ENCODE data around the gene PEAK3. TPM values are rescaled to one million over a fixed set of nuclear protein-coding genes. Genes with fewer than 3 reads are reported as not detected.

The PEAK3 gene
- total RNA-seq, 2 donors from 2014 or later: 0.27 to 0.80 TPM

DNA sequence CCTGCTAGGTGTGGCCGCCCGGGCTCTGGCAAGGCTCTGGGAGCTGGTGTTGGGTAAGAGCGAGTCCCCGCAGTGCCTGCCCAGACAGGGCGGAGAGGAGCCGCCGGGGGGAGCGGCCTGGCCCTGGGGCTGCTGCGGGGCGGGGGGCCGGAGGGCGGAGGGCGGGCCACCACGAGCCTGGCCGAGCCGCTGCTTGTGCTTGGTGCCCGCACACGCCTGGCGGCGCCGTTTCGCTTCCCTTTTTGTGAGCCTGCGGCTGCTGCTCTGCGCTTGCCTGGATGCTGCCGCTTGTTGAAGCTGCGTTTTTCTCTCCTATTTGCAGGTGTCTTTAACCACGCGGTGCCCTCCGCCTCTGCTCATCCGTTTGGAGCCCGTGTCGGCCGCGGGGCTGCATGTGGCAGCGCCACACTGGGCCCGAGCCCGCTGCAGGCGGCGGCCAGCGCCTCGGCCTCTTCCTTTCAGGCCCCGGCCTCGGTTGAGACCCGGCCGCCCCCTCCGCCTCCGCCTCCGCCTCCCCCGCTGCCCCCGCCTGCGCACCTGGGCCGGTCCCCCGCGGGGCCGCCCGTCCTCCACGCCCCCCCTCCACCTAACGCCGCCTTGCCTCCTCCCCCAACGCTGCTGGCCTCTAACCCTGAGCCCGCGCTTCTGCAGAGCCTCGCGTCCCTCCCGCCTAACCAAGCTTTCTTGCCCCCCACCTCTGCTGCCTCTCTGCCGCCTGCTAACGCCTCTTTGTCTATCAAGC is 54.4 kb downstream of the PEAK3 start:
- 63% methylated on average over 67 of the region's 67 CpGs for WGBS
- H3K4me1 ChIP-seq (replicated peaks): no peaks in the 10 kb centered on the region
- intact Hi-C loops (cut with DNase I): no loop called here
- peaks cover 6 to 17% of the 10 kb centered on the region in 2 donors for H3K36me3 ChIP-seq
- TF ChIP-seq POLR2AphosphoS5 (IDR thresholded peaks at IDR 0.05) (no peak), POLR2A (IDR thresholded peaks at IDR 0.05) (no peak)
- TF ChIP-seq, protein P1, sequence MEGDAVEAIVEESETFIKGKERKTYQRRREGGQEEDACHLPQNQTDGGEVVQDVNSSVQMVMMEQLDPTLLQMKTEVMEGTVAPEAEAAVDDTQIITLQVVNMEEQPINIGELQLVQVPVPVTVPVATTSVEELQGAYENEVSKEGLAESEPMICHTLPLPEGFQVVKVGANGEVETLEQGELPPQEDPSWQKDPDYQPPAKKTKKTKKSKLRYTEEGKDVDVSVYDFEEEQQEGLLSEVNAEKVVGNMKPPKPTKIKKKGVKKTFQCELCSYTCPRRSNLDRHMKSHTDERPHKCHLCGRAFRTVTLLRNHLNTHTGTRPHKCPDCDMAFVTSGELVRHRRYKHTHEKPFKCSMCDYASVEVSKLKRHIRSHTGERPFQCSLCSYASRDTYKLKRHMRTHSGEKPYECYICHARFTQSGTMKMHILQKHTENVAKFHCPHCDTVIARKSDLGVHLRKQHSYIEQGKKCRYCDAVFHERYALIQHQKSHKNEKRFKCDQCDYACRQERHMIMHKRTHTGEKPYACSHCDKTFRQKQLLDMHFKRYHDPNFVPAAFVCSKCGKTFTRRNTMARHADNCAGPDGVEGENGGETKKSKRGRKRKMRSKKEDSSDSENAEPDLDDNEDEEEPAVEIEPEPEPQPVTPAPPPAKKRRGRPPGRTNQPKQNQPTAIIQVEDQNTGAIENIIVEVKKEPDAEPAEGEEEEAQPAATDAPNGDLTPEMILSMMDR (IDR thresholded peaks at IDR 0.05): peak in 1 of 4 experiments; percentile 8
- DNase-seq (ENCODE audit: low spot score): peak; percentile 54
- H3K27me3 ChIP-seq (replicated peaks; ENCODE audit: insufficient read depth): no peaks in the 10 kb centered on the region
- no peak overlapping the region for H3K4me3 ChIP-seq
- H3K9me3 ChIP-seq: no peaks in the 10 kb centered on the region
- H3K27ac ChIP-seq: no peak overlapping the region

DNA sequence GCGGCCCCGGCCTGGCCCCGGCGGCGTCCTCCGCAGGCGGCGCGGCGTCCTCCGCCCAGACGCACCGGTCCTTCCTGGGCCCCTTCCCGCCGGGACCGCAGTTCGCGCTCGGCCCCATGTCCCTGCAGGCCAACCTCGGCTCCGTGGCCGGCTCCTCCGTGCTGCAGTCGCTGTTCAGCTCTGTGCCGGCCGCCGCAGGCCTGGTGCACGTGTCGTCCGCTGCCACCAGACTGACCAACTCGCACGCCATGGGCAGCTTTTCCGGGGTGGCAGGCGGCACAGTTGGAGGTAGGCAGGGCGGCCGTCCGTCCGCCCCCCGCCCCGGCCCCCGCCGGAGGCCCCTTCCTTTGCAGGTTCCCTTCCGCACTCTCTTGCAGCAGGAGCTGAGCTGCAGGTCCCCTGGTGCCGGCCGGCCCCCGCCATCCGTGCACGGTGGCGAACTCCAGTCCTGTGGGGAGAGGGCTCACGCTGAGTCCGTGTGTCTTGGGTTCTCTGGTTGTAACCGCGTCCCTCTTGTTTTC is 55.1 kb downstream of the PEAK3 start:
- H3K27ac ChIP-seq: no peak overlapping the region
- H3K36me3 ChIP-seq: peaks cover 6 to 17% of the 10 kb centered on the region in 2 donors
- WGBS: 93% methylated on average over 52 of the region's 53 CpGs

DNA sequence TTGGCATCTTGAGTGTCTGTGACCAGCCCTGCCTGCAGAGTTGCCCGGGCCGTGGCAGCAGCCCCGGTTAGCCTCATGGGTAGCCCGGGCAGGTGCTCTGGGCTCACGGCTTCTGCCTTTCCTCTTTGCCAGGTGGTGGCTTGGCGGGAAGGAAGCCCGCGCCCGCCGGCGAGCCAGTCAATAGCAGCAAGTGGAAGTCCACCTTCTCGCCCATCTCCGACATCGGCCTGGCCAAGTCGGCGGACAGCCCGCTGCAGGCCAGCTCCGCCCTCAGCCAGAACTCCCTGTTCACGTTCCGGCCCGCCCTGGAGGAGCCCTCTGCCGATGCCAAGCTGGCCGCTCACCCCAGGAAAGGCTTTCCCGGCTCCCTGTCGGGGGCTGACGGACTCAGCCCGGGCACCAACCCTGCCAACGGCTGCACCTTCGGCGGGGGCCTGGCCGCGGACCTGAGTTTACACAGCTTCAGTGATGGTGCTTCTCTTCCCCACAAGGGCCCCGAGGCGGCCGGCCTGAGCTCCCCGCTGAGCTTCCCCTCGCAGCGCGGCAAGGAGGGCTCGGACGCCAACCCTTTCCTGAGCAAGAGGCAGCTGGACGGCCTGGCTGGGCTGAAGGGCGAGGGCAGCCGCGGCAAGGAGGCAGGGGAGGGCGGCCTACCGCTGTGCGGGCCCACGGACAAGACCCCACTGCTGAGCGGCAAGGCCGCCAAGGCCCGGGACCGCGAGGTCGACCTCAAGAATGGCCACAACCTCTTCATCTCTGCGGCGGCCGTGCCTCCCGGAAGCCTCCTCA is 55.7 kb downstream of the PEAK3 start:
- Histone ChIP-seq H3K27ac (no peak overlapping the region), H3K4me1 (replicated peaks) (no peaks in the 10 kb centered on the region), H3K27me3 (replicated peaks; ENCODE audit: insufficient read depth) (no peaks in the 10 kb centered on the region), H3K4me3 (no peak overlapping the region), H3K36me3 (peaks cover 6 to 17% of the 10 kb centered on the region in 2 donors), H3K9me3 (no peaks in the 10 kb centered on the region)
- TF ChIP-seq, protein P1 (IDR thresholded peaks at IDR 0.05): no peak
- TF ChIP-seq POLR2A (IDR thresholded peaks at IDR 0.05) (no peak), POLR2AphosphoS5 (IDR thresholded peaks at IDR 0.05) (no peak)
- no peak for DNase-seq (ENCODE audit: low spot score)
- 93% methylated on average over 59 of the region's 59 CpGs for WGBS
- intact Hi-C loops (cut with DNase I): no loop called here

More for the DNA sequence above, 55.1 kb downstream of the PEAK3 start:
- intact Hi-C loops (cut with DNase I): no loop called here
- Histone ChIP-seq H3K9me3 (no peaks in the 10 kb centered on the region), H3K4me3 (no peak overlapping the region), H3K27me3 (replicated peaks; ENCODE audit: insufficient read depth) (no peaks in the 10 kb centered on the region), H3K4me1 (replicated peaks) (no peaks in the 10 kb centered on the region)
- DNase-seq (ENCODE audit: low spot score): no peak
- no peak for TF ChIP-seq POLR2AphosphoS5 (IDR thresholded peaks at IDR 0.05)
- TF ChIP-seq POLR2A (IDR thresholded peaks at IDR 0.05): no peak
- TF ChIP-seq, protein P1 (IDR thresholded peaks at IDR 0.05): no peak

DNA sequence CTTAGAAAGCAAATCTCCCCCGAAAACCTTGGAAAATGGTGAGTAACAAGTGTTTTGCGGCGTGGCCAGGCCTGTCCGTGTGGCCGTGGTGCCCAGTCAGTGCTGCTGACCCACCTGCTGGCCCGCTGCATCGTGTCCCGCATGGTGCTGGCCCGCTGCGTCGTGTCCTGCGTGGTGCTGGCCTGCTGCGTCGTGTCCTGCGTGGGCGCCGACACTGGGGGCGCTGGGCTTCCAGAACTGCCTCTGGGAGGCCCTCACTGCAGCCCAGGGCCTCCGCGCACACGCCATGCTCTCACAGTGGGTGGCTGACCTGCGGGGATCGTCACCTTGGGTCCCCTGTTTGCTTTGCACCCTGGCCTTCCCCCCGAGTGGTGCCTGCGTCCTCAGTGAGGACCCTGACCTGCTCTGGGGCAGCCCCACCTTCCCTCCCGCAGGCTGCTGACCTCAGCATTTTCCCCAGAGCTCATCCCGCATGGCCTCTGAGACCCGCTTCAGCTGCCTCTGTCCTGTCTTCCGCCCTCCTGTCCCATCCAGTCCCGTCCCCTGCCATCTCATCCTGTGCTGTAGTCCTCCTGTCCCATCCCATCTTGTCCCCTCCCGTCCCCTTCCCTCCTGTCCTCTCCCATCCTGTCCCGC is 56.4 kb downstream of the PEAK3 start:
- TF ChIP-seq, protein P1 (IDR thresholded peaks at IDR 0.05): no peak
- no peak for TF ChIP-seq POLR2A (IDR thresholded peaks at IDR 0.05)
- TF ChIP-seq POLR2AphosphoS5 (IDR thresholded peaks at IDR 0.05): no peak
- 92% methylated on average over 32 of the region's 32 CpGs for WGBS
- Histone ChIP-seq H3K4me3 (no peak overlapping the region), H3K27me3 (replicated peaks; ENCODE audit: insufficient read depth) (no peaks in the 10 kb centered on the region), H3K27ac (no peak overlapping the region), H3K36me3 (peaks cover 6 to 17% of the 10 kb centered on the region in 2 donors), H3K9me3 (no peaks in the 10 kb centered on the region), H3K4me1 (replicated peaks) (no peaks in the 10 kb centered on the region)
- no peak for DNase-seq (ENCODE audit: low spot score)
- intact Hi-C loops (cut with DNase I): no loop called here
